ENCODE results near the gene SLC38A2. TPM values are rescaled to one million over a fixed set of nuclear protein-coding genes. Genes with fewer than 3 reads are reported as not detected.
A peak's percentile ranks its signal among the peaks of the same experiment; 100 is the strongest.

SLC38A2 gene
- total RNA-seq, 1 experiment from 2014 or later: 341 TPM

DNA sequence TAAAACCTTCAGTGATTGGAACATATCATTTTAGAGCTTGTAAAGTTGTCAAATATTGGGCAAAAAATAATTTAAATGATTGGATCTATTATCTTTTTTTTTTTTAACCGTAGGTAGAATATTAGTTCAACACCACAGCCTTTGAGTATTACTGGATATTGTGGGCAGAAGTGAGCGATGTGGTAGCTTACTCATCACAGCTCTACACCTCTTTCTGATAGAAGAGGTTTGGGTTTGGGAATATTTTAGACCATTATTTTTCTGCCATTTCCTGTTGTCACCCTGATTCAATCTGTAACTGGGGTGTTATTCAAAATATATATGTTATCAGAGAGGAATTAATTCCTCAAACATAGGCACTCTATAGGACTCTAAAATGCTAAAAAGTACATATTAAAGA lies 34.8 kb upstream of the SLC38A2 start:
- in situ Hi-C loops (cut with HindIII; ENCODE audit: low pct_unique_long_range_greater_than_20kb, low sequenced_read_pairs) (no loop called here), intact Hi-C loops (cut with micrococcal nuclease; ENCODE audit: unreplicated experiment) (no loop called here)
- ChIA-PET POLR2A (no interaction called here), CTCF (no interaction called here)
- ATAC-seq (no peak), DNase-seq (ENCODE audit: low read depth, low spot score) (no peak)
- TF ChIP-seq, protein P1, sequence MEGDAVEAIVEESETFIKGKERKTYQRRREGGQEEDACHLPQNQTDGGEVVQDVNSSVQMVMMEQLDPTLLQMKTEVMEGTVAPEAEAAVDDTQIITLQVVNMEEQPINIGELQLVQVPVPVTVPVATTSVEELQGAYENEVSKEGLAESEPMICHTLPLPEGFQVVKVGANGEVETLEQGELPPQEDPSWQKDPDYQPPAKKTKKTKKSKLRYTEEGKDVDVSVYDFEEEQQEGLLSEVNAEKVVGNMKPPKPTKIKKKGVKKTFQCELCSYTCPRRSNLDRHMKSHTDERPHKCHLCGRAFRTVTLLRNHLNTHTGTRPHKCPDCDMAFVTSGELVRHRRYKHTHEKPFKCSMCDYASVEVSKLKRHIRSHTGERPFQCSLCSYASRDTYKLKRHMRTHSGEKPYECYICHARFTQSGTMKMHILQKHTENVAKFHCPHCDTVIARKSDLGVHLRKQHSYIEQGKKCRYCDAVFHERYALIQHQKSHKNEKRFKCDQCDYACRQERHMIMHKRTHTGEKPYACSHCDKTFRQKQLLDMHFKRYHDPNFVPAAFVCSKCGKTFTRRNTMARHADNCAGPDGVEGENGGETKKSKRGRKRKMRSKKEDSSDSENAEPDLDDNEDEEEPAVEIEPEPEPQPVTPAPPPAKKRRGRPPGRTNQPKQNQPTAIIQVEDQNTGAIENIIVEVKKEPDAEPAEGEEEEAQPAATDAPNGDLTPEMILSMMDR (IDR thresholded peaks at IDR 0.05): no peak
- no peak for TF ChIP-seq TCF7L2 (IDR thresholded peaks at IDR 0.05; ENCODE audit: low read depth, low read length)
- TF ChIP-seq, protein P2, sequence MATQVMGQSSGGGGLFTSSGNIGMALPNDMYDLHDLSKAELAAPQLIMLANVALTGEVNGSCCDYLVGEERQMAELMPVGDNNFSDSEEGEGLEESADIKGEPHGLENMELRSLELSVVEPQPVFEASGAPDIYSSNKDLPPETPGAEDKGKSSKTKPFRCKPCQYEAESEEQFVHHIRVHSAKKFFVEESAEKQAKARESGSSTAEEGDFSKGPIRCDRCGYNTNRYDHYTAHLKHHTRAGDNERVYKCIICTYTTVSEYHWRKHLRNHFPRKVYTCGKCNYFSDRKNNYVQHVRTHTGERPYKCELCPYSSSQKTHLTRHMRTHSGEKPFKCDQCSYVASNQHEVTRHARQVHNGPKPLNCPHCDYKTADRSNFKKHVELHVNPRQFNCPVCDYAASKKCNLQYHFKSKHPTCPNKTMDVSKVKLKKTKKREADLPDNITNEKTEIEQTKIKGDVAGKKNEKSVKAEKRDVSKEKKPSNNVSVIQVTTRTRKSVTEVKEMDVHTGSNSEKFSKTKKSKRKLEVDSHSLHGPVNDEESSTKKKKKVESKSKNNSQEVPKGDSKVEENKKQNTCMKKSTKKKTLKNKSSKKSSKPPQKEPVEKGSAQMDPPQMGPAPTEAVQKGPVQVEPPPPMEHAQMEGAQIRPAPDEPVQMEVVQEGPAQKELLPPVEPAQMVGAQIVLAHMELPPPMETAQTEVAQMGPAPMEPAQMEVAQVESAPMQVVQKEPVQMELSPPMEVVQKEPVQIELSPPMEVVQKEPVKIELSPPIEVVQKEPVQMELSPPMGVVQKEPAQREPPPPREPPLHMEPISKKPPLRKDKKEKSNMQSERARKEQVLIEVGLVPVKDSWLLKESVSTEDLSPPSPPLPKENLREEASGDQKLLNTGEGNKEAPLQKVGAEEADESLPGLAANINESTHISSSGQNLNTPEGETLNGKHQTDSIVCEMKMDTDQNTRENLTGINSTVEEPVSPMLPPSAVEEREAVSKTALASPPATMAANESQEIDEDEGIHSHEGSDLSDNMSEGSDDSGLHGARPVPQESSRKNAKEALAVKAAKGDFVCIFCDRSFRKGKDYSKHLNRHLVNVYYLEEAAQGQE (IDR thresholded peaks at IDR 0.05; ENCODE audit: insufficient read depth in 1 of 2, low read depth in 2 of 2, low read length in 1 of 2): no peak
- TF ChIP-seq POLR2AphosphoS5 (IDR thresholded peaks at IDR 0.05; ENCODE audit: low read depth, low read length): no peak
- no peak for TF ChIP-seq SIN3A (IDR thresholded peaks at IDR 0.05; ENCODE audit: borderline replicate concordance, insufficient read depth, low read depth, low read length)
- no peaks in the 10 kb centered on the region for H3K36me3 ChIP-seq (ENCODE audit: control insufficient read depth, insufficient read depth, low read length)
- no TSS peak for BruUV-seq (replicated peaks)
- H3K27me3 ChIP-seq (ENCODE audit: control insufficient read depth, insufficient read depth, low read length): no peaks in the 10 kb centered on the region
- H3K4me3 ChIP-seq (ENCODE audit: low read depth in 2 of 2, low read length in 2 of 2): no peak overlapping the region
- H3K27ac ChIP-seq (ENCODE audit: low read length): peak overlapping the region; percentile 63; the same call in 1 of the 2 replicates
- no peaks in the 10 kb centered on the region for H3K9me3 ChIP-seq (ENCODE audit: control insufficient read depth, insufficient read depth, low read depth, low read length)
- H3K4me1 ChIP-seq (ENCODE audit: control insufficient read depth, insufficient read depth, low read length): peaks cover 16% of the 10 kb centered on the region

DNA sequence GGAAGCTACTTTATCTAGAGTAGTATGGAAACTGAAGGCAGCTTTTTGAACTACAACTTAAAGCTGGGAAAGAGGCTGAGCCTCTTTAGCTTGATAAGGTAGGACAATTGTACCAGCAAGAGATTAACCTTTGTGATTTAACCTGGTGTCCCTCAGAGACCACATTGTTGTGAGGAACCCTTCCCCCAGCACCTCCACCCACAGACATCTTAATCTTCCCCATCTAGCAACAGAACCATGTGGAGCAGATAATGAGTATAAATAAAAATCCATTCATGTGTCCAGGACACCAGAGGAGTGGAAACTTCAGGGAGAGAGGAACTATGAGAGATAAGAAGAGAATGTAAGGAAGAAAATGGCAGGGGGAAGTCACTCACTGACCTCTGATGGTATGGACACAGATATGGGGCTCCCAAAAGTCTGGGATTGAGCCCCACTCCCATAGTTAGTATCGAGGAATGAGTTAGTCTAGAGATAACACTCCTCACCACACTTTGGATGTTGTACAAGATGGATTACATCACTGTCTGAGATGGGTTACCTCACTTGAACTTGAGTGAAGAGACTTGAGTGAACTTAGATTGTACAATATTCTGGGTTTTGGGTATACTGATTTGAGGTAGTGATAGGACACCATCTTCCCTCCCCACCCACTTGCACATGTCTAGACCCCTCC lies 33.9 kb upstream of the SLC38A2 start:
- in situ Hi-C loops (cut with HindIII; ENCODE audit: low pct_unique_long_range_greater_than_20kb, low sequenced_read_pairs): no loop called here
- intact Hi-C loops (cut with micrococcal nuclease; ENCODE audit: unreplicated experiment): no loop called here
- H3K4me1 ChIP-seq (ENCODE audit: control insufficient read depth, insufficient read depth, low read length): peaks cover 19% of the 10 kb centered on the region
- DNase-seq (ENCODE audit: low read depth, low spot score) (no peak), ATAC-seq (no peak)
- H3K27ac ChIP-seq (ENCODE audit: low read length): peak overlapping the region; percentile 29; the same call in 1 of the 2 replicates
- no peak overlapping the region for H3K4me3 ChIP-seq (ENCODE audit: low read depth in 2 of 2, low read length in 2 of 2)
- ChIA-PET CTCF (no interaction called here), POLR2A (no interaction called here)
- no peak for TF ChIP-seq POLR2AphosphoS5 (IDR thresholded peaks at IDR 0.05; ENCODE audit: low read depth, low read length)
- no peak for TF ChIP-seq TCF7L2 (IDR thresholded peaks at IDR 0.05; ENCODE audit: low read depth, low read length)
- no peak for TF ChIP-seq SIN3A (IDR thresholded peaks at IDR 0.05; ENCODE audit: borderline replicate concordance, insufficient read depth, low read depth, low read length)
- TF ChIP-seq, protein P1 (IDR thresholded peaks at IDR 0.05): no peak
- TF ChIP-seq, protein P2 (IDR thresholded peaks at IDR 0.05; ENCODE audit: insufficient read depth in 1 of 2, low read depth in 2 of 2, low read length in 1 of 2): no peak
- no peaks in the 10 kb centered on the region for H3K9me3 ChIP-seq (ENCODE audit: control insufficient read depth, insufficient read depth, low read depth, low read length)
- no TSS peak for BruUV-seq (replicated peaks)
- no peaks in the 10 kb centered on the region for H3K36me3 ChIP-seq (ENCODE audit: control insufficient read depth, insufficient read depth, low read length)
- H3K27me3 ChIP-seq (ENCODE audit: control insufficient read depth, insufficient read depth, low read length): no peaks in the 10 kb centered on the region
